Measurements from ENCODE around the gene TSPAN18. TPM values are rescaled to one million over a fixed set of nuclear protein-coding genes. Genes with fewer than 3 reads are reported as not detected.

The TSPAN18 gene
- total and polyA plus RNA-seq, 2 of the 4 experiments (the other 2 are of a cell fraction) = 0.36 to 1.1 TPM

- Histone ChIP-seq H3K4me2 (ENCODE audit: low read depth, low read length) (no peak overlapping the region), H3K9me3 (ENCODE audit: control insufficient read depth, insufficient read depth, low read length) (no peaks in the 10 kb centered on the region), H4K91ac (ENCODE audit: insufficient read depth, low read depth, low read length) (no peak overlapping the region), H2BK15ac (ENCODE audit: low read depth, low read length) (no peak overlapping the region), H4K5ac (ENCODE audit: low read depth, low read length) (no peak overlapping the region), H3K14ac (replicated peaks; ENCODE audit: low read depth, low read length) (no peak overlapping the region), H2AFZ (replicated peaks; ENCODE audit: low read length, poor library complexity) (no peak overlapping the region), H3K36me3 (ENCODE audit: control insufficient read depth, insufficient read depth, low read length) (no peaks in the 10 kb centered on the region; the same call in 1 of the 2 replicates), H2BK20ac (ENCODE audit: low read depth, low read length) (no peak overlapping the region), H3K79me1 (ENCODE audit: low read depth in 1 of 2, low read length in 2 of 2) (no peaks in the 10 kb centered on the region), H3K18ac (ENCODE audit: low read depth, low read length) (no peak overlapping the region), H3K56ac (ENCODE audit: extremely low read depth, insufficient read depth, low read length) (no peak overlapping the region), H2AK9ac (replicated peaks; ENCODE audit: low read depth, low read length, poor library complexity) (no peak overlapping the region), H2BK120ac (ENCODE audit: low read depth, low read length) (no peak overlapping the region), H3K4me3 (ENCODE audit: insufficient read depth, low read depth, low read length) (no peak overlapping the region), H4K8ac (ENCODE audit: low read depth in 2 of 2, low read length in 2 of 2) (no peak overlapping the region), H4K20me1 (ENCODE audit: insufficient read depth, low read length) (no peaks in the 10 kb centered on the region), H3K23ac (ENCODE audit: low read depth, low read length) (no peak overlapping the region), H3K4ac (ENCODE audit: low read depth, low read length) (no peak overlapping the region), H3K9me1 (ENCODE audit: insufficient read depth, low read length) (no peaks in the 10 kb centered on the region), H3K27ac (ENCODE audit: insufficient read depth, low read length) (no peak overlapping the region), H3K4me1 (ENCODE audit: control insufficient read depth, insufficient read depth, low read length) (no peaks in the 10 kb centered on the region), H2BK5ac (ENCODE audit: low read depth, low read length, poor library complexity, severe bottlenecking) (no peak overlapping the region), H3K27me3 (ENCODE audit: control insufficient read depth, insufficient read depth, low read length) (peaks cover 14% of the 10 kb centered on the region), H3K9ac (ENCODE audit: low read depth, low read length) (no peak overlapping the region), H2AK5ac (ENCODE audit: low read depth, low read length) (no peak overlapping the region)
- intact Hi-C loops (cut with micrococcal nuclease) = no loop called here
- DNase-seq (no peak), ATAC-seq (ENCODE audit: low read depth) (no peak)
- in situ Hi-C loops (cut with MboI; ENCODE audit: low sequenced_read_pairs) = loop anchor here (5.0 kb wide), 1 partner anchor 181 kb away; no protein-coding TSS in a partner anchor
- TF ChIP-seq NFE2L2 (IDR thresholded peaks at IDR 0.05; ENCODE audit: low read depth, low read length) = no peak
- no peak for TF ChIP-seq SMC3 (IDR thresholded peaks at IDR 0.05; ENCODE audit: low read depth, low read length)
- TF ChIP-seq RCOR1 (IDR thresholded peaks at IDR 0.05; ENCODE audit: insufficient replicate concordance, low read length) = no peak
- no peak for TF ChIP-seq MXI1 (IDR thresholded peaks at IDR 0.05; ENCODE audit: borderline replicate concordance, low read depth, low read length)
- TF ChIP-seq ELK1 (IDR thresholded peaks at IDR 0.05; ENCODE audit: borderline replicate concordance, low read depth, low read length) = no peak
- TF ChIP-seq RAD21 (IDR thresholded peaks at IDR 0.05; ENCODE audit: low read length) = no peak
- TF ChIP-seq CTCF (conservative IDR thresholded peaks at IDR 0.05; ENCODE audit: low read depth, low read length) = no peak
- no peak for TF ChIP-seq FOS (IDR thresholded peaks at IDR 0.05; ENCODE audit: low read depth, low read length)
- TF ChIP-seq CEBPB (IDR thresholded peaks at IDR 0.05; ENCODE audit: low read depth, low read length) = no peak
- no peak for TF ChIP-seq MAFK (IDR thresholded peaks at IDR 0.05; ENCODE audit: low read depth, low read length)
- no peak for TF ChIP-seq CHD1 (IDR thresholded peaks at IDR 0.05; ENCODE audit: low read depth, low read length)
- no peak for TF ChIP-seq BHLHE40 (IDR thresholded peaks at IDR 0.05; ENCODE audit: low read depth, low read length)
- TF ChIP-seq RFX5 (IDR thresholded peaks at IDR 0.05; ENCODE audit: low read depth, low read length) = no peak
- TF ChIP-seq POLR2A (IDR thresholded peaks at IDR 0.05; ENCODE audit: low read depth, low read length) = no peak
- TF ChIP-seq MAZ (IDR thresholded peaks at IDR 0.05; ENCODE audit: borderline replicate concordance, low read depth, low read length) = no peak
- no peak for TF ChIP-seq USF2 (IDR thresholded peaks at IDR 0.05; ENCODE audit: low read depth, low read length)
- CTCF ChIA-PET = interaction anchor here (0.6 to 4.5 kb wide), 2 partner anchors 12 to 178 kb away, joined by 3 to 59 read pairs; no protein-coding TSS in a partner anchor
- 93% methylated on average over 3 of the region's 8 CpGs; no CpG with 5 or more reads in 1 of the 2 experiments for WGBS, 2 experiments (ENCODE audit: extremely low coverage in 2 of 2, insufficient read length in 1 of 2)
- dilution Hi-C loops (cut with HindIII; ENCODE audit: low sequenced_read_pairs, unreplicated experiment) = no loop called here
- no TSS peak for BruUV-seq (replicated peaks)
- POLR2A ChIA-PET (ENCODE audit: unreplicated experiment) = no interaction called here
Observed at GRCh38 chr11:44926036-44926435, 199.3 kb downstream of the TSPAN18 start.

Measured in IMR-90 (cell line).